GM10847 (cell line): ENCODE results near the gene KIAA0319L.

Source experiments
- POLR2A ChIP-seq: IDR thresholded peaks from 2 replicates; pipeline ENCODE4 v1.6.1; 2011; ENCODE audit not compliant: insufficient read length; ENCODE audit errors: extremely low read depth

KIAA0319L gene

GRCh38 chr1:35461966-35462651 lies 95.1 kb downstream of the KIAA0319L start:
- TF ChIP-seq POLR2A: no peak

- TF ChIP-seq POLR2A: no peak
Measured at GRCh38 chr1:35460796-35461195, 96.4 kb downstream of the KIAA0319L start.

GRCh38 chr1:35454616-35455015 lies 102.6 kb downstream of the KIAA0319L start:
- TF ChIP-seq POLR2A: no peak

- no peak for TF ChIP-seq POLR2A
Measured at GRCh38 chr1:35454176-35454575, 103.0 kb downstream of the KIAA0319L start.

GRCh38 chr1:35453031-35453430 lies 104.2 kb downstream of the KIAA0319L start:
- no peak for TF ChIP-seq POLR2A

GRCh38 chr1:35452106-35452774 lies 105.0 kb downstream of the KIAA0319L start:
- TF ChIP-seq POLR2A: no peak

- TF ChIP-seq POLR2A: no peak
Measured at GRCh38 chr1:35451125-35451528, 106.1 kb downstream of the KIAA0319L start.

GRCh38 chr1:35449334-35450008 lies 107.7 kb downstream of the KIAA0319L start:
- no peak for TF ChIP-seq POLR2A

GRCh38 chr1:35448344-35448801 lies 108.8 kb downstream of the KIAA0319L start:
- no peak for TF ChIP-seq POLR2A

GRCh38 chr1:35447278-35447677 lies 109.9 kb downstream of the KIAA0319L start:
- no peak for TF ChIP-seq POLR2A

GRCh38 chr1:35444519-35444774 lies 112.8 kb downstream of the KIAA0319L start:
- no peak for TF ChIP-seq POLR2A

- TF ChIP-seq POLR2A: no peak
Measured at GRCh38 chr1:35443768-35444518, 113.3 kb downstream of the KIAA0319L start.

- TF ChIP-seq POLR2A: no peak
Measured at GRCh38 chr1:35442734-35443133, 114.5 kb downstream of the KIAA0319L start.

- TF ChIP-seq POLR2A: no peak
Measured at GRCh38 chr1:35441926-35442579, 115.2 kb downstream of the KIAA0319L start.

GRCh38 chr1:35439626-35440025 lies 117.6 kb downstream of the KIAA0319L start:
- no peak for TF ChIP-seq POLR2A
